H9 (cell line): ENCODE data around the gene SAMD8. TPM values are rescaled to one million over a fixed set of nuclear protein-coding genes. Genes with fewer than 3 reads are reported as not detected.

ENCODE experiments used
- DNase-seq: peaks from one replicate; pipeline ENCODE4 v3.0.0-alpha.2; 2017
- H2AFZ ChIP-seq: one replicate; pipeline ENCODE4 v1.6.1; 2013; ENCODE audit warnings: mild to moderate bottlenecking, low read length, control low read depth, moderate library complexity
- H2AK5ac ChIP-seq: 2 replicates; pipeline ENCODE4 v1.6.1; 2013; ENCODE audit warnings: low read length, control low read depth, mixed read lengths; ENCODE audit not compliant: insufficient read length
- H2BK120ac ChIP-seq: one replicate; pipeline ENCODE4 v1.6.1; 2013; ENCODE audit warnings: low read depth, mild to moderate bottlenecking, low read length, control low read depth, inconsistent platforms; ENCODE audit not compliant: poor library complexity, severe bottlenecking
- H2BK12ac ChIP-seq: 2 replicates; pipeline ENCODE4 v1.6.1; 2013; ENCODE audit warnings: low read length, control low read depth, mixed read lengths, low read depth; ENCODE audit not compliant: insufficient read length
- H2BK15ac ChIP-seq: 2 replicates; pipeline ENCODE4 v1.6.1; 2013; ENCODE audit warnings: low read depth, low read length, control low read depth
- H2BK20ac ChIP-seq: one replicate; pipeline ENCODE4 v1.6.1; 2013; ENCODE audit warnings: low read depth, mild to moderate bottlenecking, low read length, control low read depth, inconsistent platforms; ENCODE audit not compliant: poor library complexity, severe bottlenecking
- H2BK5ac ChIP-seq: 2 replicates; pipeline ENCODE4 v1.6.1; 2013; ENCODE audit warnings: low read length, control low read depth, mixed read lengths; ENCODE audit not compliant: insufficient read length
- H3K14ac ChIP-seq: 2 replicates; pipeline ENCODE4 v1.6.1; 2013; ENCODE audit warnings: low read length, control low read depth; ENCODE audit not compliant: insufficient read depth
- H3K18ac ChIP-seq: 2 replicates; pipeline ENCODE4 v1.6.1; 2013; ENCODE audit warnings: low read depth, mild to moderate bottlenecking, mixed read lengths, low read length, control low read depth; ENCODE audit not compliant: insufficient read length
- H3K23ac ChIP-seq: 2 replicates; pipeline ENCODE4 v1.6.1; 2013; ENCODE audit warnings: low read length, control low read depth, mixed read lengths, low read depth; ENCODE audit not compliant: insufficient read length
- H3K23me2 ChIP-seq: 2 replicates; pipeline ENCODE4 v1.6.1; 2013; ENCODE audit warnings: low read depth, mild to moderate bottlenecking, mixed read lengths, low read length, control low read depth; ENCODE audit not compliant: insufficient read length, poor library complexity, severe bottlenecking
- H3K27ac ChIP-seq: 2 replicates; pipeline ENCODE4 v1.5.1; 2013; ENCODE audit warnings: low read length, control low read depth, mixed read lengths, low read depth; ENCODE audit not compliant: insufficient read length
- H3K27me3 ChIP-seq: 2 replicates; pipeline ENCODE4 v1.6.1; 2013; ENCODE audit warnings: low read length, control low read depth, inconsistent platforms; ENCODE audit not compliant: insufficient read depth
- H3K4ac ChIP-seq: 2 replicates; pipeline ENCODE4 v1.6.1; 2013; ENCODE audit warnings: low read depth, mild to moderate bottlenecking, control low read depth, inconsistent platforms, low read length, moderate library complexity
- H3K4me1 ChIP-seq: 2 replicates; pipeline ENCODE4 v1.6.1; 2013; ENCODE audit warnings: low read length, control low read depth, inconsistent platforms; ENCODE audit not compliant: insufficient read depth
- H3K4me2 ChIP-seq: 2 replicates; pipeline ENCODE4 v1.6.1; 2013; ENCODE audit warnings: low read length, control low read depth, mixed read lengths; ENCODE audit not compliant: insufficient read length, insufficient read depth
- H3K56ac ChIP-seq: 2 replicates; pipeline ENCODE4 v1.6.1; 2013; ENCODE audit warnings: low read depth, mild to moderate bottlenecking, mixed read lengths, low read length, control low read depth; ENCODE audit not compliant: insufficient read length
- H3K79me1 ChIP-seq: 2 replicates; pipeline ENCODE4 v1.6.1; 2013; ENCODE audit warnings: low read depth, mild to moderate bottlenecking, moderate library complexity, low read length, control low read depth, inconsistent platforms; ENCODE audit not compliant: insufficient read depth, poor library complexity, severe bottlenecking
- H3K79me2 ChIP-seq: 2 replicates; pipeline ENCODE4 v1.6.1; 2013; ENCODE audit warnings: low read length, control low read depth, inconsistent platforms; ENCODE audit not compliant: insufficient read depth
- H3K9ac ChIP-seq: 2 replicates; pipeline ENCODE4 v1.6.1; 2013; ENCODE audit warnings: low read length, control low read depth, mixed read lengths; ENCODE audit not compliant: insufficient read length; ENCODE audit errors: extremely low read depth
- H3K9me3 ChIP-seq: one replicate; pipeline ENCODE4 v1.6.1; 2013; ENCODE audit warnings: low read depth, low read length, inconsistent platforms; ENCODE audit not compliant: control insufficient read depth
- H3T11ph ChIP-seq: one replicate; pipeline ENCODE4 v1.6.1; 2013; ENCODE audit warnings: mild to moderate bottlenecking, low read length, control low read depth, inconsistent platforms
- H4K20me1 ChIP-seq: one replicate; pipeline ENCODE4 v1.6.1; 2013; ENCODE audit not compliant: control insufficient read depth, insufficient read length, insufficient read depth
- H4K5ac ChIP-seq: 2 replicates; pipeline ENCODE4 v1.6.1; 2013; ENCODE audit warnings: low read depth, mild to moderate bottlenecking, mixed read lengths, low read length, control low read depth; ENCODE audit not compliant: insufficient read length
- H4K8ac ChIP-seq: replicated peaks from 2 replicates; pipeline ENCODE4 v1.6.1; 2013; ENCODE audit warnings: low read length, control low read depth, mixed read lengths, low read depth; ENCODE audit not compliant: insufficient read length
- H4K91ac ChIP-seq: 2 replicates; pipeline ENCODE4 v1.6.1; 2013; ENCODE audit warnings: low read depth, mild to moderate bottlenecking, moderate library complexity, mixed read lengths, low read length, control low read depth; ENCODE audit not compliant: insufficient read length
- H3K27ac Mint-ChIP-seq, 3 experiments: 2 replicates in 2 of 3; 3 replicates in 1 of 3; pipeline ENCODE4 v1.8.0; 2020 to 2021; ENCODE audit warnings: mixed read lengths in 3 of 3, mild to moderate bottlenecking in 1 of 3, moderate library complexity in 1 of 3
- H3K27me3 Mint-ChIP-seq: 2 replicates; pipeline ENCODE4 v1.8.0; 2021; ENCODE audit warnings: low read depth, mild to moderate bottlenecking, moderate library complexity, mixed read lengths
- H3K36me3 Mint-ChIP-seq, 3 experiments: 2 replicates in 2 of 3; 3 replicates in 1 of 3; pipeline ENCODE4 v1.8.0; 2020 to 2021; ENCODE audit warnings: low read depth in 3 of 3, mixed read lengths in 3 of 3; ENCODE audit not compliant: insufficient read depth in 1 of 3
- H3K4me1 Mint-ChIP-seq, 2 experiments: 2 replicates each; pipeline ENCODE4 v1.8.0; 2020; ENCODE audit warnings: mixed read lengths in 2 of 2
- H3K4me3 Mint-ChIP-seq, 2 experiments: 2 replicates in 1 of 2; 3 replicates in 1 of 2; pipeline ENCODE4 v1.8.0; 2020 to 2021; ENCODE audit warnings: mild to moderate bottlenecking in 2 of 2, mixed read lengths in 2 of 2, moderate library complexity in 1 of 2
- H3K9me3 Mint-ChIP-seq, 2 experiments: 2 replicates in 1 of 2; 3 replicates in 1 of 2; pipeline ENCODE4 v1.8.0; 2020; ENCODE audit warnings: mild to moderate bottlenecking in 2 of 2, mixed read lengths in 2 of 2, moderate library complexity in 1 of 2
- WGBS: extraction: QIAGEN DNeasy Blood & Tissue Kit; methylation state at CpG from one replicate; pipeline ENCODE4 v1.1.7; 2013; ENCODE audit warnings: missing lambda C conversion rate, low lambda C conversion rate, mixed read lengths; ENCODE audit not compliant: insufficient read length; ENCODE audit errors: extremely low coverage; 5-methylcytosine and 5-hydroxymethylcytosine counted together
- total RNA-seq: library from RNA; stranded (reverse); gene quantifications from 2 replicates; pipeline ENCODE4 v1.2.1, GENCODE V29; 2021
- TF ChIP-seq, protein P1 (sequence below): fragments of 200-600 bp; sonication (generic); conservative IDR thresholded peaks from 3 replicates; pipeline ENCODE4 v1.8.0; 2021; ENCODE audit warnings: antibody characterized with exemption, mild to moderate bottlenecking

The SAMD8 gene
- total RNA-seq, 1 experiment from 2014 or later: 18.8 TPM

DNA sequence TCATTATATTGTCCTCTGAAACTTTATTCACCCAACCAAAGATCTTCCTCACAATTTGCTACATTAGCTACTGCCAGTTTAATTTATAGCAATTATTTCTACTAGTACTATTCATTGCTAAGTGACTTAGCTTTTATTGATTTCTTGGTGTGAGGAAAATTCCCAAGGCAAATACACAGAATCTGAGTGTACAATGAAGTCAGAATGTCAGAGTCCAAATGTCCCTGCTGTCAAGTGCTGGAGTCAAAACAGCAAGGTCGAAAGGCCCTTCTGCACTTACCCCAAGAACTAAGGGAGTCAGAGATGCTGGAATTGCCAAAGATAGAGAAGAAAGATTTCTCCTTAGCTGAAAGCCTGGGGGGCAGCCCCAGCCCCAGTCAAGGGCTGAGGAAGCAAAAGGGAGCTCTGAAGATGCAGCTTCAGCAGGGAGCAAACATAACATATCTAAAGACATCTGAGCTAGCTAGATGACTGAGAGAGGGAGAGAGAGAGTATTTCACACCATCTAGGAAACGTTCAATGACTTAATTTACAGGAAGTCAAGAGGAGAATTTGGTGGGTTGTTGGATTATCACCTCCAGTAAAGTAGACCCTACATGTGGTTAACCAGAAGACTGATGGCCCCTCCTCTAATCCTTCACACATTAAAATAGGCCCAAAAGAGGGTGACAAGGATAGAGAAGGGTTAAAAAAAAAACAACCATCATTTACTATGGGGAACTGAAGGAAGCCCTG lies 36.6 kb upstream of the SAMD8 start:
- no peaks in the 10 kb centered on the region for H3K27me3 ChIP-seq
- peaks cover 34 to 36% of the 10 kb centered on the region in 2 experiments for H3K4me1 Mint-ChIP-seq
- no peak overlapping the region for H2BK20ac ChIP-seq
- no peak overlapping the region for H4K5ac ChIP-seq
- no peak overlapping the region for H3T11ph ChIP-seq
- H2BK15ac ChIP-seq: no peak overlapping the region
- H3K23me2 ChIP-seq: no peaks in the 10 kb centered on the region
- no peak overlapping the region for H3K23ac ChIP-seq
- peaks cover 4% of the 10 kb centered on the region for H3K27me3 Mint-ChIP-seq
- H3K14ac ChIP-seq: no peak overlapping the region
- no peaks in the 10 kb centered on the region for H3K79me1 ChIP-seq
- H2BK12ac ChIP-seq: no peak overlapping the region
- no peak overlapping the region for H4K91ac ChIP-seq
- H3K56ac ChIP-seq: no peak overlapping the region
- no peak for DNase-seq
- no peak overlapping the region for H3K4me3 Mint-ChIP-seq
- no peak overlapping the region for H3K4me2 ChIP-seq
- H3K18ac ChIP-seq: no peak overlapping the region
- H2AFZ ChIP-seq: no peak overlapping the region
- H3K4me1 ChIP-seq: peaks cover 7% of the 10 kb centered on the region
- no peaks in the 10 kb centered on the region; a peak in 1 of 5 replicates for H3K9me3 Mint-ChIP-seq
- no peaks in the 10 kb centered on the region for H3K79me2 ChIP-seq
- H2BK120ac ChIP-seq: no peak overlapping the region
- no peaks in the 10 kb centered on the region for H3K36me3 Mint-ChIP-seq
- H3K9me3 ChIP-seq: no peaks in the 10 kb centered on the region
- TF ChIP-seq, protein P1, sequence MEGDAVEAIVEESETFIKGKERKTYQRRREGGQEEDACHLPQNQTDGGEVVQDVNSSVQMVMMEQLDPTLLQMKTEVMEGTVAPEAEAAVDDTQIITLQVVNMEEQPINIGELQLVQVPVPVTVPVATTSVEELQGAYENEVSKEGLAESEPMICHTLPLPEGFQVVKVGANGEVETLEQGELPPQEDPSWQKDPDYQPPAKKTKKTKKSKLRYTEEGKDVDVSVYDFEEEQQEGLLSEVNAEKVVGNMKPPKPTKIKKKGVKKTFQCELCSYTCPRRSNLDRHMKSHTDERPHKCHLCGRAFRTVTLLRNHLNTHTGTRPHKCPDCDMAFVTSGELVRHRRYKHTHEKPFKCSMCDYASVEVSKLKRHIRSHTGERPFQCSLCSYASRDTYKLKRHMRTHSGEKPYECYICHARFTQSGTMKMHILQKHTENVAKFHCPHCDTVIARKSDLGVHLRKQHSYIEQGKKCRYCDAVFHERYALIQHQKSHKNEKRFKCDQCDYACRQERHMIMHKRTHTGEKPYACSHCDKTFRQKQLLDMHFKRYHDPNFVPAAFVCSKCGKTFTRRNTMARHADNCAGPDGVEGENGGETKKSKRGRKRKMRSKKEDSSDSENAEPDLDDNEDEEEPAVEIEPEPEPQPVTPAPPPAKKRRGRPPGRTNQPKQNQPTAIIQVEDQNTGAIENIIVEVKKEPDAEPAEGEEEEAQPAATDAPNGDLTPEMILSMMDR: no peak
- no peak overlapping the region for H2BK5ac ChIP-seq
- no peak overlapping the region for H4K8ac ChIP-seq
- no peak overlapping the region for H3K4ac ChIP-seq
- no peak overlapping the region for H3K9ac ChIP-seq
- no peaks in the 10 kb centered on the region for H4K20me1 ChIP-seq
- no CpG with 5 or more reads among the region's 2 CpGs for WGBS
- no peak overlapping the region for H2AK5ac ChIP-seq
- H3K27ac ChIP-seq: no peak overlapping the region
- no peak overlapping the region for H3K27ac Mint-ChIP-seq
